OCI-LY7 (cell line): ENCODE results near the gene LRRC4C. TPM values are rescaled to one million over a fixed set of nuclear protein-coding genes. Genes with fewer than 3 reads are reported as not detected.

Experiments
- BruUV-seq: library from RNA; stranded (reverse); fragments of 400-500 nt; replicated peaks from 2 replicates; lab custom pipeline; 2021; lab: Mats Ljungman, UMichigan
- CTCF ChIA-PET: fragments of 300-600 bp; sonication (Branson Sonifier 250); formaldehyde crosslinking; loops from one replicate; lab custom pipeline; 2022; ENCODE audit warnings: antibody characterized with exemption; ENCODE audit not compliant: unreplicated experiment; lab: Charles Lee
- POLR2A ChIA-PET: fragments of 300-600 bp; sonication (Branson Sonifier 250); formaldehyde crosslinking; loops from one replicate; lab custom pipeline; 2022; ENCODE audit warnings: antibody characterized with exemption; lab: Charles Lee
- DNase-seq: peaks from one replicate; pipeline ENCODE4 v3.0.0-alpha.2; 2015; ENCODE audit warnings: low spot score
- H2AFZ ChIP-seq: fragments of 200-600 bp; sonication (generic), shearing (Covaris generic); 2 replicates; pipeline ENCODE4 v1.6.1; 2014; ENCODE audit warnings: mild to moderate bottlenecking, antibody characterized with exemption, low read length, moderate library complexity
- H3K27ac ChIP-seq: fragments of 200-600 bp; sonication (generic); 2 replicates; pipeline ENCODE4 v1.5.1; 2014; ENCODE audit warnings: mixed run types, low read depth, mild to moderate bottlenecking, moderate library complexity, low read length, inconsistent platforms; ENCODE audit not compliant: poor library complexity, severe bottlenecking
- H3K36me3 ChIP-seq: fragments of 200-600 bp; sonication (generic); 2 replicates; pipeline ENCODE4 v1.6.1; 2014; ENCODE audit warnings: mild to moderate bottlenecking, antibody characterized with exemption, low read length, moderate library complexity, mixed read lengths; ENCODE audit not compliant: insufficient read depth
- H3K4me1 ChIP-seq: fragments of 200-600 bp; sonication (generic); 2 replicates; pipeline ENCODE4 v1.5.1; 2014; ENCODE audit warnings: mild to moderate bottlenecking, low read length; ENCODE audit not compliant: insufficient read depth, poor library complexity, severe bottlenecking
- H3K4me2 ChIP-seq: fragments of 200-600 bp; sonication (generic); 2 replicates; pipeline ENCODE4 v1.6.1; 2014; ENCODE audit warnings: mild to moderate bottlenecking, low read length
- H3K4me3 ChIP-seq: fragments of 200-600 bp; sonication (generic); 2 replicates; pipeline ENCODE4 v1.5.1; 2014; ENCODE audit warnings: mild to moderate bottlenecking, low read depth, low read length; ENCODE audit not compliant: poor library complexity, severe bottlenecking
- H3K79me2 ChIP-seq: fragments of 200-600 bp; sonication (generic); 2 replicates; pipeline ENCODE4 v1.6.1; 2016; ENCODE audit warnings: low read depth, mild to moderate bottlenecking, low read length, moderate library complexity, mixed read lengths; ENCODE audit not compliant: insufficient read depth
- H3K9me2 ChIP-seq: fragments of 200-600 bp; sonication (generic); 2 replicates; pipeline ENCODE4 v1.6.1; 2016; ENCODE audit warnings: mild to moderate bottlenecking, low read length, mixed read lengths; ENCODE audit not compliant: insufficient read depth
- H3K9me3 ChIP-seq: fragments of 200-600 bp; sonication (generic); 2 replicates; pipeline ENCODE4 v1.6.1; 2014; ENCODE audit warnings: mild to moderate bottlenecking, mixed run types, low read length, mixed read lengths
- H4K20me1 ChIP-seq: fragments of 200-600 bp; sonication (generic); 2 replicates; pipeline ENCODE4 v1.6.1; 2014; ENCODE audit warnings: mild to moderate bottlenecking, antibody characterized with exemption, low read length, moderate library complexity, mixed read lengths; ENCODE audit not compliant: insufficient read depth
- EZH2phosphoT487 ChIP-seq: fragments of 200-600 bp; sonication (generic); IDR thresholded peaks from 2 replicates; pipeline ENCODE4 v1.6.1; 2018; ENCODE audit warnings: low read depth, borderline replicate concordance, mild to moderate bottlenecking, mixed run types, antibody characterized with exemption, low read length, moderate library complexity, mixed read lengths
- intact Hi-C: fragments of 100-400 bp; cut with micrococcal nuclease; formaldehyde crosslinking; loops from one replicate; pipeline ENCODE4 v1.10.0; 2022; ENCODE audit not compliant: unreplicated experiment
- total RNA-seq, 2 experiments: library from RNA; depleted of rRNA in 1 of 2; stranded (reverse); fragments of >200 nt in 1 of 2; shearing (Covaris generic) in 1 of 2; gene quantifications; 2 replicates each; pipeline ENCODE4 v1.2.3, GENCODE V29; 2014 to 2022
- TF ChIP-seq, protein P1 (sequence below): fragments of 200-600 bp; sonication (generic); conservative IDR thresholded peaks from 2 replicates; pipeline ENCODE4 v1.5.1; 2014; ENCODE audit warnings: mild to moderate bottlenecking, antibody characterized with exemption, low read length, moderate library complexity, mixed read lengths

LRRC4C gene
- total RNA-seq, 2 experiments from 2014 or later = not detected

DNA sequence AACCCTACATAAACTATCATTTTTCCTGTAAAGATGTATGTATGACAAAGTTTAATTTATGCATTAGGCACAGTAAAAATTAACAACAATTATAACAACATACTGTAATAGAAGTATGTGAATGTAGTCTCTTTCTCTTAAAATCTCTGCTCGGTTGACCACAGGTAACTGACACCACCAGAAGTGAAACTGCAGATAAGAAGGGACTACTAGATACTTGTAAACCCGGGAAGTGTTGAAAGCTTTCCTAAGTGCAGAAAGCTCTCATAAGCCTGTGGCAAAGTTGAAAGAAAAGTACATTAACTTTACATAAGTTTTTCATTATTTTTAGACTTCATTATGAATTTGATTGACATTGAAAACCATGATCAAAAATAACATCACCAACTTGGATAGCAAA, 1173.3 kb downstream of the LRRC4C start:
- no peaks in the 10 kb centered on the region for H3K9me3 ChIP-seq
- CTCF ChIA-PET = no interaction called here
- no peak overlapping the region for H3K4me2 ChIP-seq
- intact Hi-C loops = no loop called here
- H2AFZ ChIP-seq = no peak overlapping the region
- POLR2A ChIA-PET = no interaction called here
- no peaks in the 10 kb centered on the region for H4K20me1 ChIP-seq
- no peak for TF ChIP-seq EZH2phosphoT487
- TF ChIP-seq, protein P1, sequence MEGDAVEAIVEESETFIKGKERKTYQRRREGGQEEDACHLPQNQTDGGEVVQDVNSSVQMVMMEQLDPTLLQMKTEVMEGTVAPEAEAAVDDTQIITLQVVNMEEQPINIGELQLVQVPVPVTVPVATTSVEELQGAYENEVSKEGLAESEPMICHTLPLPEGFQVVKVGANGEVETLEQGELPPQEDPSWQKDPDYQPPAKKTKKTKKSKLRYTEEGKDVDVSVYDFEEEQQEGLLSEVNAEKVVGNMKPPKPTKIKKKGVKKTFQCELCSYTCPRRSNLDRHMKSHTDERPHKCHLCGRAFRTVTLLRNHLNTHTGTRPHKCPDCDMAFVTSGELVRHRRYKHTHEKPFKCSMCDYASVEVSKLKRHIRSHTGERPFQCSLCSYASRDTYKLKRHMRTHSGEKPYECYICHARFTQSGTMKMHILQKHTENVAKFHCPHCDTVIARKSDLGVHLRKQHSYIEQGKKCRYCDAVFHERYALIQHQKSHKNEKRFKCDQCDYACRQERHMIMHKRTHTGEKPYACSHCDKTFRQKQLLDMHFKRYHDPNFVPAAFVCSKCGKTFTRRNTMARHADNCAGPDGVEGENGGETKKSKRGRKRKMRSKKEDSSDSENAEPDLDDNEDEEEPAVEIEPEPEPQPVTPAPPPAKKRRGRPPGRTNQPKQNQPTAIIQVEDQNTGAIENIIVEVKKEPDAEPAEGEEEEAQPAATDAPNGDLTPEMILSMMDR = no peak
- H3K27ac ChIP-seq = no peak overlapping the region
- H3K79me2 ChIP-seq = no peaks in the 10 kb centered on the region
- no peaks in the 10 kb centered on the region for H3K36me3 ChIP-seq
- no peaks in the 10 kb centered on the region for H3K9me2 ChIP-seq
- DNase-seq = no peak
- no peaks in the 10 kb centered on the region for H3K4me1 ChIP-seq
- no TSS peak for BruUV-seq
- H3K4me3 ChIP-seq = no peak overlapping the region

DNA sequence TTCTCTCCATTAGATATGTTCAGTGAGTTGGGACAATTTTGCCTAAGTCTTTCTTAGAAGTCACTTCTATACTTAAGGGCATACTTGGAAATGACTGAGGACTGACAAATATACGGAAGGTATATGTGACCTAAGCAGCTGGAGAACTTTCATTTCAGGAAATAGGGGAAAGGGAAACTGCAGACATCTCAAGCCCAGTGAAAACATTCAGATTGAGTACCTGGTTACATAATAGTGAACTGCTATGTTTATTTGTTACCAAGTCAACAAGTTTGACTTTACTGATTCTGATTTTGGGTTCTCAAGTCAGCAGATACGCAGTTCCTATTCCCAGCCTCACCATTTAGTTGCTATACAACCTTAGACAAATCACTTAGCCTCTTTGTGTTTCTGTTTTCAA, 1173.9 kb downstream of the LRRC4C start:
- CTCF ChIA-PET = no interaction called here
- Histone ChIP-seq H3K9me3 (no peaks in the 10 kb centered on the region), H3K4me3 (no peak overlapping the region), H3K4me2 (no peak overlapping the region), H3K79me2 (no peaks in the 10 kb centered on the region), H2AFZ (no peak overlapping the region), H4K20me1 (no peaks in the 10 kb centered on the region), H3K4me1 (no peaks in the 10 kb centered on the region), H3K36me3 (no peaks in the 10 kb centered on the region), H3K9me2 (no peaks in the 10 kb centered on the region), H3K27ac (no peak overlapping the region)
- intact Hi-C loops = no loop called here
- DNase-seq = no peak
- TF ChIP-seq EZH2phosphoT487 = no peak
- TF ChIP-seq, protein P1 = no peak
- no TSS peak for BruUV-seq
- POLR2A ChIA-PET = no interaction called here

DNA sequence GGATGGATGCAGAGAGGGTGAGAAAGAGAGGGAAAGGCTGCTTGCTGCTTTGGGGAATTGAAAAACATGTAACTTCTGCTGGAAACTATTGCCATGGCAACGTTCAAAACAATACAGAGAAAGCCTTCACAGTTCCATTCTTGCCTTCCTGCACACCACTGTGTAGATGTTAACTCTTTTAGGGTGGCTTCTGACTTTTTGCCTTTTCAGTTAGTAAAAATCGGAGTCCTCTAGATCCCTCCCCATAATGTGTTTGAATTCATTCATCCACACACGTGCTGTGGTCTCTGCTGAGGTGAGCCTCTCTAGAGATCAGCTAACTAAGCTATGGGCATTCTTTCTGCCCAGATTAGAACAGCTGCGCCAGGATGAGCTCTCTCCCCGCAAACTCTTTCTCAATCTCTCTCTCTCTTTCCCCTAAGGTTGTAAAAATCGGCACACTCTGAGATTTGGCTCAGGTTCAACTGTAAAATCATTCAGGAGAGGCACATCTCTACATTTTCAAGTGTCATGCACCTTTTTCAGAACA, 1178.3 kb downstream of the LRRC4C start:
- CTCF ChIA-PET = no interaction called here
- no peaks in the 10 kb centered on the region for H3K9me3 ChIP-seq
- H3K27ac ChIP-seq = no peak overlapping the region
- no peak overlapping the region for H2AFZ ChIP-seq
- POLR2A ChIA-PET = no interaction called here
- H3K79me2 ChIP-seq = no peaks in the 10 kb centered on the region
- BruUV-seq = no TSS peak
- intact Hi-C loops = no loop called here
- no peaks in the 10 kb centered on the region for H3K9me2 ChIP-seq
- H3K4me1 ChIP-seq = no peaks in the 10 kb centered on the region
- H4K20me1 ChIP-seq = no peaks in the 10 kb centered on the region
- no peak overlapping the region for H3K4me2 ChIP-seq
- no peak for DNase-seq
- H3K36me3 ChIP-seq = no peaks in the 10 kb centered on the region
- no peak overlapping the region for H3K4me3 ChIP-seq
- TF ChIP-seq, protein P1 = no peak
- no peak for TF ChIP-seq EZH2phosphoT487
